ENCODE data around the gene TSPYL2.

Gene TSPYL2

GRCh38 chrX:53071604-53072417 is 10.4 kb upstream of the TSPYL2 start:
- peak; percentile 77 for DNase-seq (ENCODE audit: low spot score)
- in situ Hi-C loops (cut with MboI; ENCODE audit: low pct_unique_long_range_greater_than_20kb, low sequenced_read_pairs, unreplicated experiment): no loop called here
- TF ChIP-seq, protein P1, sequence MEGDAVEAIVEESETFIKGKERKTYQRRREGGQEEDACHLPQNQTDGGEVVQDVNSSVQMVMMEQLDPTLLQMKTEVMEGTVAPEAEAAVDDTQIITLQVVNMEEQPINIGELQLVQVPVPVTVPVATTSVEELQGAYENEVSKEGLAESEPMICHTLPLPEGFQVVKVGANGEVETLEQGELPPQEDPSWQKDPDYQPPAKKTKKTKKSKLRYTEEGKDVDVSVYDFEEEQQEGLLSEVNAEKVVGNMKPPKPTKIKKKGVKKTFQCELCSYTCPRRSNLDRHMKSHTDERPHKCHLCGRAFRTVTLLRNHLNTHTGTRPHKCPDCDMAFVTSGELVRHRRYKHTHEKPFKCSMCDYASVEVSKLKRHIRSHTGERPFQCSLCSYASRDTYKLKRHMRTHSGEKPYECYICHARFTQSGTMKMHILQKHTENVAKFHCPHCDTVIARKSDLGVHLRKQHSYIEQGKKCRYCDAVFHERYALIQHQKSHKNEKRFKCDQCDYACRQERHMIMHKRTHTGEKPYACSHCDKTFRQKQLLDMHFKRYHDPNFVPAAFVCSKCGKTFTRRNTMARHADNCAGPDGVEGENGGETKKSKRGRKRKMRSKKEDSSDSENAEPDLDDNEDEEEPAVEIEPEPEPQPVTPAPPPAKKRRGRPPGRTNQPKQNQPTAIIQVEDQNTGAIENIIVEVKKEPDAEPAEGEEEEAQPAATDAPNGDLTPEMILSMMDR (IDR thresholded peaks at IDR 0.05; ENCODE audit: extremely low read depth, insufficient read depth, missing control alignments): peak; percentile 65

GRCh38 chrX:53072418-53073114 is 9.6 kb upstream of the TSPYL2 start:
- DNase-seq (ENCODE audit: low spot score): no peak
- in situ Hi-C loops (cut with MboI; ENCODE audit: low pct_unique_long_range_greater_than_20kb, low sequenced_read_pairs, unreplicated experiment): no loop called here
- TF ChIP-seq, protein P1 (IDR thresholded peaks at IDR 0.05; ENCODE audit: extremely low read depth, insufficient read depth, missing control alignments): no peak

DNA sequence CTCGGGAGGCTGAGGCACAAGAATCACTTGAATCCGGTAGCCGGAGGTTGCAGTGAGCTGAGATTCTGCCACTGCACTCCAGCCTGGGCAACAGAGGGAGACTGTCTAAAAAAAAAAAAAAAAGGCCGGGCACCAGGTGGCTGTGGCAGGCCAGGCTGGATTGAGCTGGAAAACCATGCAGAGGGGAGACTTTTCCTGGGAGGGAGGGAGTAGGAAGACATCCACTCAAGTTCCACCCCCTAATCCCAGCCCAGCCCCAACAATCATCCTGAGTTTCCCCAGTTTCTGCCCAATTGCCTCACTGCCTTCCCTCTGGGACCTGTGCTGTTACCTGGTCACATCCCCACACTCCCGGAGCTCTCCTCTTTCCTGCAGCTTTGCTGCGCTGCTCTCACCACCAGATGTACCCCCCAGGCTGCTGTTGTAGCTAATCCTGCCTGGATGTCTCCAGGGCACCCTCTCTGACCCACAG is 9.0 kb upstream of the TSPYL2 start:
- no peak for DNase-seq (ENCODE audit: low spot score)
- in situ Hi-C loops (cut with MboI; ENCODE audit: low pct_unique_long_range_greater_than_20kb, low sequenced_read_pairs, unreplicated experiment): no loop called here
- TF ChIP-seq, protein P1 (IDR thresholded peaks at IDR 0.05; ENCODE audit: extremely low read depth, insufficient read depth, missing control alignments): no peak

DNA sequence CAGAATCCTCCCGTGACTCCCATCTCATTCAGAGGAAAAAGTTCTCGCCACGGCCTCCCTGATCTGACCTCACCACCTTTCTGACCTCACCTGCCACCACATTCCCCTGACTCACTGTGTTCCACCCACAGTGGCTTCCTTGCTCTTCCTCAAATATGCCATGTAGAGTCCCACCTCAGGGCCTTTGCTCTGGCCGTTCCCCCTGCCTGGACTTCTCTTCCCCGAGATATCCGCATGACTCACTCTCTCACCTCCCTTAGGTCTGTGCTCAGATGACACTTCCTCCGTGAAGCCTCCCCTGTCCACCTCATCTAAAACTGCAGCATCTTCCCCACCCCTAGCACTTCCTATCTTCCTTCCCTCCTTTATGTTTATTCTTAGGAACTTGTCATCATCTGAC is 7.2 kb upstream of the TSPYL2 start:
- TF ChIP-seq, protein P1 (IDR thresholded peaks at IDR 0.05; ENCODE audit: extremely low read depth, insufficient read depth, missing control alignments): no peak
- no peak for DNase-seq (ENCODE audit: low spot score)
- in situ Hi-C loops (cut with MboI; ENCODE audit: low pct_unique_long_range_greater_than_20kb, low sequenced_read_pairs, unreplicated experiment): no loop called here

- in situ Hi-C loops (cut with MboI; ENCODE audit: low pct_unique_long_range_greater_than_20kb, low sequenced_read_pairs, unreplicated experiment): no loop called here
- no peak for DNase-seq (ENCODE audit: low spot score)
- TF ChIP-seq, protein P1 (IDR thresholded peaks at IDR 0.05; ENCODE audit: extremely low read depth, insufficient read depth, missing control alignments): no peak
These were observed 5.5 kb upstream of the TSPYL2 start for GRCh38 chrX:53076671-53077070.

DNA sequence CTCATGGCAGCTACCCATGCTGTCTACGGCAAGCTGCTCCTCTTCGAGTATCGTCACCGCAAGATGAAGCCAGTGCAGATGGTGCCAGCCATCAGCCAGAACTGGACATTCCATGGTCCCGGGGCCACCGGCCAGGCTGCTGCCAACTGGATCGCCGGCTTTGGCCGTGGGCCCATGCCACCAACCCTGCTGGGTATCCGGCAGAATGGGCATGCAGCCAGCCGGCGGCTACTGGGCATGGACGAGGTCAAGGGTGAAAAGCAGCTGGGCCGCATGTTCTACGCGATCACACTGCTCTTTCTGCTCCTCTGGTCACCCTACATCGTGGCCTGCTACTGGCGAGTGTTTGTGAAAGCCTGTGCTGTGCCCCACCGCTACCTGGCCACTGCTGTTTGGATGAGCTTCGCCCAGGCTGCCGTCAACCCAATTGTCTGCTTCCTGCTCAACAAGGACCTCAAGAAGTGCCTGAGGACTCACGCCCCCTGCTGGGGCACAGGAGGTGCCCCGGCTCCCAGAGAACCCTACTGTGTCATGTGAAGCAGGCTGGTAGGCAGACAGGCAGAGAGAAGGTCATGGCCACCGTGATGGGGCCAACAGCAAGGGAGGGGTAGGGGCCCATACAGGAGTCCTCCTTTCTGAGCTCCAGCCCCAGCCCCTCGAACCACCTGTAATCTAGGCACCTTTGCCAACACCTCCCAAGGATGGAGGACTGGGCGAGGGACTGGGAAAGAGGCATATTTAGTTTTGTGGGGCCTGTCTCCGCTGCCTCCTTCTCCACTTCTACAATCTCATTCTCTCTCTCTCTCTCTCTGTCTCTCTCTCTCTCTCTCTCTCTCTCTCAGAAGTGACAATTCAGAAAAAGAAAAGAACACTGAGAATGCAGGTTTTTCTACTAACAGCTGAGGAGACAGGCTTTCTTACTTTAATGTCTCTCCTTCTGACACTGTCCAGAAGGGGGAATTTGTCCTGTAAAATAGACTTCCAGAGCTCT is 4.7 kb upstream of the TSPYL2 start:
- TF ChIP-seq, protein P1 (IDR thresholded peaks at IDR 0.05; ENCODE audit: extremely low read depth, insufficient read depth, missing control alignments): peak; percentile 31
- in situ Hi-C loops (cut with MboI; ENCODE audit: low pct_unique_long_range_greater_than_20kb, low sequenced_read_pairs, unreplicated experiment): no loop called here
- DNase-seq (ENCODE audit: low spot score): no peak

All from GM13977 (cell line).